ENCODE results near the gene RHOBTB3. TPM values are rescaled to one million over a fixed set of nuclear protein-coding genes. Genes with fewer than 3 reads are reported as not detected.
A peak's percentile ranks its signal among the peaks of the same experiment; 100 is the strongest.

The RHOBTB3 gene
- total RNA-seq, 1 experiment from 2014 or later = 175 TPM

DNA sequence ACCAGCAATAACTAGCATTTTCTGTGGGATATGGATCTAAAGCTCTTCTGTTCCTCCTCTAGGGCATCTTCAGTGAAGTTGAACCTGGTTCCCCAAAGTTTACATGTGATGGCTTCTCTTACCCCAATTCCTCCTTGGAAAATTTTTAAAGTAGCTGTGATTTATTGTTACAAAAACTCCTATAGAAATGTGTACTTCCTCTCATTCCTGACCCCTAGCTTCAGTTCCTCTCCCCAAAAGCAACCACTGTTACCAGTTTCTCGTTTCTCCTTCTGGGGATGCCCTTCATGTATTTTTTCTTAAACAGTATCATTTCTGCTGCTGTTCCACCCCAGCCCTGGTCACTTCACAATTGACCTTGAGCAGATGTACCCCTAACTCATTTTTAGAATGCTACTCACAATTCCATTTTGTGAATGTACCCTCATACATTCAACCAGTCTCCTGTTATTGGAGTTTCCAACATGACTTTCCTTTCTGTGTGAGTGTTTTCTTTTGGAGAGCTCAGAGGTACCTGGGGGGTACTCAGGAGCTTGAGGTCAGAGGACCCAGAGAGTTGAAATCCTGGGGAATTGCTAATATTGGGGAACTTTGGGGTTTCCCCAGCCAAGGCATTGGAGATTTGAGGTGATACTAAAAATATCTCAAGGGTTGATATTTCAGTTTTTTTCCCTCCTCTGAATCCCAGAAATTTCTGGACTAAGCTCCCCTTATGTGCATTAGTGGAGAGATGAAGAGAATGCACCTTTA, 110.0 kb downstream of the RHOBTB3 start:
- Histone ChIP-seq H3K9me3 (replicated peaks) (no peaks in the 10 kb centered on the region), H3K36me3 (no peaks in the 10 kb centered on the region), H3K4me3 (no peak overlapping the region), H3K4me1 (replicated peaks) (peaks cover 14% of the 10 kb centered on the region), H3K27me3 (replicated peaks) (no peaks in the 10 kb centered on the region), H3K27ac (no peak overlapping the region)
- DNase-seq (ENCODE audit: low read depth in 1 of 2, low spot score in 2 of 2) = no peak

DNA sequence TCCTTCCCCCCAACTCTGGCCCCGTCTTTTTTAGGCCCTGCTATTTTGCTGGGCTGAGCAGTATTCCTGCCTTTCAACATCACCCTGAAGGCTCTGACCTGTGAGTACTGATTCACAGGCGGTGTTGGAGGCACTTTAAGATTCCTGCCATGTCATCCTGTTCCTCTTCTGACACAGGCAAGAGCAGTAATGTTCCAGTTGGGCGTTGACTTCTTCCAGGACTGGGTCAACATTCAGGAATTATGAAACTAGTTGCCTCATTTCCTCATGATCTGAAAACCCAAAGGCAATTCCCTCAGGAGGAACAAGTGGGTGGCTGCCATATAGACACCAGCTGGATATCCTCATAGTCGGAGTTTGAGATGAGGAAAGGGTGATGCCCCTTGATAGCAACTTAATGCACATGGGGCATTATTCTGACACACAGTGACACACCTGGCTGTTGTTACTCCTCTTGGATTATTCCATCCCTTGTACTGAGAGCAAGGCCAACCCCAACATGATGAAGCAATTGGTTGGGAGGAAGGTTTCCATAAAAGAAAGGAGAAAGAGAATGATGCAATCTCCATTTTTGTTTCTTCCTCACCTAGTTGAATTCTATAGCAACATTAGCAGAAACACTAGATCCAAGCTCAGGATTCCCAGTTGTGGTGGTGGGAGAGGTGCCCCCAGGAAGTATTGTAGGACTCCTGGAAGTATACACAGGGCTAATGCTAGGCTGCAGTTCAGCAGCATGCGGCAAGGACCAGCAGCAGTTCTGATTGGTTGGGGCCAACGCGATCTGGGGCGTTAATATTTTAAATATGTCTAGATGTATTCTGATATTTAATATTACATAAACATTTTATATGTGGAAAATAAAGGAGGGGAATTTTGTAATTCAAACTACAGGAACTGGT, 111.0 kb downstream of the RHOBTB3 start:
- no peak overlapping the region for H3K4me3 ChIP-seq
- peaks cover 9% of the 10 kb centered on the region for H3K4me1 ChIP-seq (replicated peaks)
- no peaks in the 10 kb centered on the region for H3K36me3 ChIP-seq
- H3K27ac ChIP-seq = no peak overlapping the region
- no peaks in the 10 kb centered on the region for H3K27me3 ChIP-seq (replicated peaks)
- no peaks in the 10 kb centered on the region for H3K9me3 ChIP-seq (replicated peaks)
- DNase-seq (ENCODE audit: low read depth in 1 of 2, low spot score in 2 of 2) = no peak

GRCh38 chr5:95842854-95843544, 111.9 kb downstream of the RHOBTB3 start:
- H3K4me1 ChIP-seq (replicated peaks) = peaks cover 9% of the 10 kb centered on the region
- H3K27ac ChIP-seq = peak overlapping the region; percentile 3
- no peaks in the 10 kb centered on the region for H3K27me3 ChIP-seq (replicated peaks)
- H3K4me3 ChIP-seq = no peak overlapping the region
- DNase-seq (ENCODE audit: low read depth in 1 of 2, low spot score in 2 of 2) = peak; percentile 76 to 81
- H3K36me3 ChIP-seq = no peaks in the 10 kb centered on the region
- H3K9me3 ChIP-seq (replicated peaks) = no peaks in the 10 kb centered on the region

DNA sequence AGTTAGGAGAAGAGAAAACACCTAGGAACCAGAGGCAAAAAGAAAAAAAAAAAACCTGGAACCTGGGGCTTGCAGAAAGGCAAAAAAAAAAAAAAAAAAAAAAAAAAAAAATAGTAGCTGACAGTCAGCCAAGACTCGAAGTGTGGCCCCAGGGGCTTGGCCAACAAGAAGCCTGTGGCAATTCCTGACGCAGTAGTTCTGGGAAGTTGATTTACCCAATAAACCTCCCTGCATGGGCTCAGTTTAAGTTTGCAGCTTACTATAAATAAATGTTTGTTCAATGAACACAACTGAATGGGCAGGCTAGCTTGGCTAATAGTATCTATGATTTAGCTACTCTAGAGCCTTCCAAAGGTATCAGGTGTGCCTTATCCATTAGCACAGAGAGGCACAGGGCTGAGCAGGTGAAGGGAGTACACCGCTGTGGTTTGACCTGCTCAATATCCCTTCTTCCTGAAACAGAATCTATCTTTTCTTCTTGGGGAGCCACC, 112.6 kb downstream of the RHOBTB3 start:
- no peak overlapping the region for H3K4me3 ChIP-seq
- no peaks in the 10 kb centered on the region for H3K36me3 ChIP-seq
- DNase-seq (ENCODE audit: low read depth in 1 of 2, low spot score in 2 of 2) = no peak
- peaks cover 9% of the 10 kb centered on the region for H3K4me1 ChIP-seq (replicated peaks)
- no peaks in the 10 kb centered on the region for H3K27me3 ChIP-seq (replicated peaks)
- H3K27ac ChIP-seq = no peak overlapping the region
- H3K9me3 ChIP-seq (replicated peaks) = no peaks in the 10 kb centered on the region

DNA sequence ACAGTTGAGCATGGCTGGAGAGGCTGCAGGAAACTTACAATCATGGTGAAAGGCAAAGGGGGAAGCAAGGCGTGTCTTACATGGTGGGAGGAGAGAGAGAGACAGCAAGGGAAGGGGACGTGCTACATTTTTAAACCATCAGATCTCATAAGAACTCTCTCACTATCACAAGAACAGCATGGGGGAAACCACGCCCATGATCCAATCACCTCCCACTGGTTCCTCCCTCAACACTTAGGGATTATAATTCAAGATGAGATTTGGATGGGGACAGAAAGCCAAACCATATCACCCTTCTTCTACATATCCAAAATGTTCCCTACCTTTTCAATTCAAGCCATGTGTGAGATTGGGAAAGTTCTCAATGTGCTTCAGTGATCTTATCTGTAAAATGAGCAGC, 114.3 kb downstream of the RHOBTB3 start:
- peaks cover 9% of the 10 kb centered on the region for H3K4me1 ChIP-seq (replicated peaks)
- no peak overlapping the region for H3K27ac ChIP-seq
- no peaks in the 10 kb centered on the region for H3K36me3 ChIP-seq
- no peaks in the 10 kb centered on the region for H3K9me3 ChIP-seq (replicated peaks)
- no peak for DNase-seq (ENCODE audit: low read depth in 1 of 2, low spot score in 2 of 2)
- no peak overlapping the region for H3K4me3 ChIP-seq
- H3K27me3 ChIP-seq (replicated peaks) = no peaks in the 10 kb centered on the region

Other genes starting within 250 kb of the RHOBTB3 start
- 74.7 and 94.6 TPM in 2 replicates for gene SKIC3, start 176.4 kb upstream of the RHOBTB3 start, total RNA-seq (2014; rRNA removed; shearing (Covaris generic))
- 16.5 and 18.9 TPM in 2 replicates for gene ARSK, start 176.2 kb upstream of the RHOBTB3 start, total RNA-seq (2014; rRNA removed; shearing (Covaris generic))
- gene GPR150, start 111.2 kb upstream of the RHOBTB3 start, total RNA-seq (2014; rRNA removed; shearing (Covaris generic)) = 0.18 TPM in 1 of 2 replicates, not detected in the other
- 0.72 and 1.7 TPM in 2 replicates for gene RFESD, start 84.6 kb upstream of the RHOBTB3 start, total RNA-seq (2014; rRNA removed; shearing (Covaris generic))
- gene SPATA9, start 48.3 kb upstream of the RHOBTB3 start, total RNA-seq (2014; rRNA removed; shearing (Covaris generic)) = 0.56 and 1.4 TPM in 2 replicates
- gene GLRX, start 91.4 kb downstream of the RHOBTB3 start, total RNA-seq (2014; rRNA removed; shearing (Covaris generic)) = 18.1 and 60.3 TPM in 2 replicates
- gene ELL2, start 230.5 kb downstream of the RHOBTB3 start, total RNA-seq (2014; rRNA removed; shearing (Covaris generic)) = 21.1 and 39.9 TPM in 2 replicates